SK-N-SH treated with all-trans-retinoic acid at 6 μM for 48 hours (cell line): Measurements from ENCODE around the gene INSR.

Experiments
- ATAC-seq: fragments of 200-7000 bp; cut with Tn5 transposase; 3 replicates; pipeline ENCODE4 v1.9.1; 2020; ENCODE audit warnings: mild to moderate bottlenecking, moderate library complexity
- BACH2 ChIP-seq: fragments of 250-450 bp; sonication (Bioruptor Pico); IDR thresholded peaks from 2 replicates; pipeline ENCODE4 v1.9.0; 2021; ENCODE audit warnings: mild to moderate bottlenecking, borderline replicate concordance
- CREB5 ChIP-seq: fragments of 250-450 bp; sonication (Bioruptor Pico); IDR thresholded peaks from 2 replicates; pipeline ENCODE4 v1.5.1; 2020; ENCODE audit warnings: low read depth, mild to moderate bottlenecking, moderate library complexity
- OSR1 ChIP-seq: fragments of 250-450 bp; sonication (Bioruptor Pico); IDR thresholded peaks from 2 replicates; pipeline ENCODE4 v1.8.0; 2022; ENCODE audit warnings: moderate library complexity, mild to moderate bottlenecking, inconsistent platforms
- PATZ1 ChIP-seq: fragments of 250-450 bp; sonication (Bioruptor Pico); IDR thresholded peaks from 2 replicates; pipeline ENCODE4 v1.8.0; 2020; ENCODE audit warnings: mild to moderate bottlenecking, moderate library complexity, borderline replicate concordance
- RARB ChIP-seq: fragments of 250-450 bp; sonication (Bioruptor Pico); IDR thresholded peaks from 2 replicates; pipeline ENCODE4 v1.8.0; 2021; ENCODE audit warnings: mild to moderate bottlenecking, moderate library complexity
- TCF4 ChIP-seq: fragments of 250-450 bp; sonication (Bioruptor Pico); IDR thresholded peaks from 2 replicates; pipeline ENCODE4 v1.8.0; 2021; ENCODE audit warnings: mild to moderate bottlenecking, moderate library complexity, borderline replicate concordance
- TOX ChIP-seq: fragments of 250-450 bp; sonication (Bioruptor Pico); IDR thresholded peaks from 2 replicates; pipeline ENCODE4 v1.8.0; 2021; ENCODE audit warnings: mild to moderate bottlenecking, moderate library complexity, borderline replicate concordance
- ZC3H10 ChIP-seq: fragments of 250-450 bp; sonication (Bioruptor Pico); IDR thresholded peaks from 2 replicates; pipeline ENCODE4 v1.5.1; 2021; ENCODE audit warnings: mild to moderate bottlenecking, moderate library complexity
- ZFP3 ChIP-seq: fragments of 250-450 bp; sonication (Bioruptor Pico); IDR thresholded peaks from 2 replicates; pipeline ENCODE4 v1.5.0; 2020; ENCODE audit warnings: mild to moderate bottlenecking, moderate library complexity
- ZFP30 ChIP-seq: fragments of 450-650 bp; formaldehyde crosslinking; IDR thresholded peaks from 2 replicates; pipeline ENCODE4 v1.5.0; 2022; ENCODE audit warnings: mild to moderate bottlenecking, moderate library complexity
- ZNF565 ChIP-seq: fragments of 450-650 bp; formaldehyde crosslinking; conservative IDR thresholded peaks from 2 replicates; pipeline ENCODE4 v1.5.0; 2020; ENCODE audit warnings: low read depth, mild to moderate bottlenecking, moderate library complexity
- ZNF70 ChIP-seq: fragments of 450-650 bp; formaldehyde crosslinking; IDR thresholded peaks from 2 replicates; pipeline ENCODE4 v1.5.0; 2020; ENCODE audit warnings: mild to moderate bottlenecking, moderate library complexity
- ZNF8 ChIP-seq: fragments of 450-650 bp; formaldehyde crosslinking; IDR thresholded peaks from 2 replicates; pipeline ENCODE4 v1.5.0; 2020; ENCODE audit warnings: mild to moderate bottlenecking, moderate library complexity
- TF ChIP-seq, protein P1 (sequence below): fragments of 250-450 bp; sonication (Bioruptor Pico); IDR thresholded peaks from 2 replicates; pipeline ENCODE4 v1.5.1; 2021; ENCODE audit warnings: mild to moderate bottlenecking, moderate library complexity
- TF ChIP-seq, protein P2 (sequence below): fragments of 250-450 bp; sonication (Bioruptor Pico); IDR thresholded peaks from 2 replicates; pipeline ENCODE4 v1.5.0; 2020; ENCODE audit warnings: mild to moderate bottlenecking, moderate library complexity

INSR gene

DNA sequence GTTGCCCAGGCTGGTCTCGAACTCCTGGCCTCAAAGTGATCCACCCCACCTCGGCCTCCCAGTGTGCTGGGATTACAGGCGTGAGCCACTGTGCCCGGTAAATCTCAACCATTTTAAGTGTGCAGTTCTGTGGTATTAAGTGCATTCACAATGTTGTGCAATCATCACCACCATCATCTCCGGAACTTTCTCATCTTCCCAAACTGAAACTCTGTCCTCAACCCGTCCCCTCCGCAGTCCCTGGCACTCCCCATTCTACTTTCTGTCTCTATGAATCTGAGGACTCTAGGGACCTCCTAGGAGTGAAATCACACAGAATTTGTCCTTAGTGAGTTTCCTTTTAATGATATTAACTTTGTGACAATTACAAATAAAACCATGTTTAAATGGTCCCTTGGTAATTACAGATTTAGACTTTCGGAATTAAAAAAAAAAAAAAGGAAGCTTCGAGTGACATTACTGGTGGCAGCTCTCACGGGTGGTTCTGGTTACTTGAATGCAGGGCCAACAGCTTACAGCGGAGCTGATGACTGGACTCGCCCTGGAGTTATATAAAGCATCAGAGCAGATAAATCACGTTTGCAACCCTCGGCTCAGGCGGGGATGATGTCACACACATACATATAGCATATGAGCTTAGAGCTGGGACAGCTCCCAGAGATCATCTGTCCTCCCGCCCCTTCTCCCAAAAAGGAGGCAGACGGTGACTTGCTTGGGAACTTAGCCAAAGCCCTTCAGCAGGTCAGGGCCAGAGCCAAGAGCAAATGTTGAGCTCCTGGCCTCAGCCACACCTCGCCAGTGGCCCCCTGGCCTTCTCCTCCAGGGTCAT, 134.9 kb downstream of the INSR start (continued):
- TF ChIP-seq, protein P1, sequence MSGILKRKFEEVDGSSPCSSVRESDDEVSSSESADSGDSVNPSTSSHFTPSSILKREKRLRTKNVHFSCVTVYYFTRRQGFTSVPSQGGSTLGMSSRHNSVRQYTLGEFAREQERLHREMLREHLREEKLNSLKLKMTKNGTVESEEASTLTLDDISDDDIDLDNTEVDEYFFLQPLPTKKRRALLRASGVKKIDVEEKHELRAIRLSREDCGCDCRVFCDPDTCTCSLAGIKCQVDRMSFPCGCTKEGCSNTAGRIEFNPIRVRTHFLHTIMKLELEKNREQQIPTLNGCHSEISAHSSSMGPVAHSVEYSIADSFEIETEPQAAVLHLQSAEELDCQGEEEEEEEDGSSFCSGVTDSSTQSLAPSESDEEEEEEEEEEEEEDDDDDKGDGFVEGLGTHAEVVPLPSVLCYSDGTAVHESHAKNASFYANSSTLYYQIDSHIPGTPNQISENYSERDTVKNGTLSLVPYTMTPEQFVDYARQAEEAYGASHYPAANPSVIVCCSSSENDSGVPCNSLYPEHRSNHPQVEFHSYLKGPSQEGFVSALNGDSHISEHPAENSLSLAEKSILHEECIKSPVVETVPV (CRISPR knock-in tag): no peak

DNA sequence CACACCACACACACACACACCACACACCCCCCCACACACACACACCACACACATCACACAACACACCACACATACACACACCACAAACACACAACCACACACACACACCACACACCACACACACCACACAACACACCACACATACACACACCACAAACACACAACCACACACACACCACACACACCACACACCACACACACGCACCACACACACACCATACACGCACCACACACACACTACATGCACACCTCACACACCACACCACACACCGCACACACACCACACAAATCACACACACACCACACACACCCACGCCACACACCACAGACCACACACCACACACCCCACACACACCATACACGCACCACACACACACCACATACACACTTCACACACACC, 141.2 kb downstream of the INSR start:
- no peak for ATAC-seq
- TF ChIP-seq, protein P2, sequence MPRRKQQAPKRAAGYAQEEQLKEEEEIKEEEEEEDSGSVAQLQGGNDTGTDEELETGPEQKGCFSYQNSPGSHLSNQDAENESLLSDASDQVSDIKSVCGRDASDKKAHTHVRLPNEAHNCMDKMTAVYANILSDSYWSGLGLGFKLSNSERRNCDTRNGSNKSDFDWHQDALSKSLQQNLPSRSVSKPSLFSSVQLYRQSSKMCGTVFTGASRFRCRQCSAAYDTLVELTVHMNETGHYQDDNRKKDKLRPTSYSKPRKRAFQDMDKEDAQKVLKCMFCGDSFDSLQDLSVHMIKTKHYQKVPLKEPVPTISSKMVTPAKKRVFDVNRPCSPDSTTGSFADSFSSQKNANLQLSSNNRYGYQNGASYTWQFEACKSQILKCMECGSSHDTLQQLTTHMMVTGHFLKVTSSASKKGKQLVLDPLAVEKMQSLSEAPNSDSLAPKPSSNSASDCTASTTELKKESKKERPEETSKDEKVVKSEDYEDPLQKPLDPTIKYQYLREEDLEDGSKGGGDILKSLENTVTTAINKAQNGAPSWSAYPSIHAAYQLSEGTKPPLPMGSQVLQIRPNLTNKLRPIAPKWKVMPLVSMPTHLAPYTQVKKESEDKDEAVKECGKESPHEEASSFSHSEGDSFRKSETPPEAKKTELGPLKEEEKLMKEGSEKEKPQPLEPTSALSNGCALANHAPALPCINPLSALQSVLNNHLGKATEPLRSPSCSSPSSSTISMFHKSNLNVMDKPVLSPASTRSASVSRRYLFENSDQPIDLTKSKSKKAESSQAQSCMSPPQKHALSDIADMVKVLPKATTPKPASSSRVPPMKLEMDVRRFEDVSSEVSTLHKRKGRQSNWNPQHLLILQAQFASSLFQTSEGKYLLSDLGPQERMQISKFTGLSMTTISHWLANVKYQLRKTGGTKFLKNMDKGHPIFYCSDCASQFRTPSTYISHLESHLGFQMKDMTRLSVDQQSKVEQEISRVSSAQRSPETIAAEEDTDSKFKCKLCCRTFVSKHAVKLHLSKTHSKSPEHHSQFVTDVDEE: no peak
- TF ChIP-seq BACH2 (no peak), RARB (CRISPR knock-in tag) (no peak), OSR1 (CRISPR knock-in tag) (no peak), ZNF8 (CRISPR knock-in tag) (no peak), ZFP30 (CRISPR knock-in tag) (no peak), ZNF70 (CRISPR knock-in tag) (no peak), CREB5 (CRISPR knock-in tag) (no peak), ZFP3 (CRISPR knock-in tag) (no peak), ZNF565 (CRISPR knock-in tag) (no peak), ZC3H10 (CRISPR knock-in tag) (no peak), PATZ1 (CRISPR knock-in tag) (no peak)

GRCh38 chr19:7152568-7152967, 141.6 kb downstream of the INSR start:
- no peak for ATAC-seq
- TF ChIP-seq ZFP30 (CRISPR knock-in tag) (no peak), TCF4 (no peak), PATZ1 (CRISPR knock-in tag) (no peak), CREB5 (CRISPR knock-in tag) (no peak), TOX (CRISPR knock-in tag) (no peak)
- TF ChIP-seq, all 23 proteins: peak for 0
